ENCODE measurements around the gene TTLL11. TPM values are rescaled to one million over a fixed set of nuclear protein-coding genes. Genes with fewer than 3 reads are reported as not detected.

Gene TTLL11
- total and polyA plus RNA-seq, 4 donors, result 3.6 to 7.8 (median 5.9) TPM

- TF ChIP-seq, protein P1, sequence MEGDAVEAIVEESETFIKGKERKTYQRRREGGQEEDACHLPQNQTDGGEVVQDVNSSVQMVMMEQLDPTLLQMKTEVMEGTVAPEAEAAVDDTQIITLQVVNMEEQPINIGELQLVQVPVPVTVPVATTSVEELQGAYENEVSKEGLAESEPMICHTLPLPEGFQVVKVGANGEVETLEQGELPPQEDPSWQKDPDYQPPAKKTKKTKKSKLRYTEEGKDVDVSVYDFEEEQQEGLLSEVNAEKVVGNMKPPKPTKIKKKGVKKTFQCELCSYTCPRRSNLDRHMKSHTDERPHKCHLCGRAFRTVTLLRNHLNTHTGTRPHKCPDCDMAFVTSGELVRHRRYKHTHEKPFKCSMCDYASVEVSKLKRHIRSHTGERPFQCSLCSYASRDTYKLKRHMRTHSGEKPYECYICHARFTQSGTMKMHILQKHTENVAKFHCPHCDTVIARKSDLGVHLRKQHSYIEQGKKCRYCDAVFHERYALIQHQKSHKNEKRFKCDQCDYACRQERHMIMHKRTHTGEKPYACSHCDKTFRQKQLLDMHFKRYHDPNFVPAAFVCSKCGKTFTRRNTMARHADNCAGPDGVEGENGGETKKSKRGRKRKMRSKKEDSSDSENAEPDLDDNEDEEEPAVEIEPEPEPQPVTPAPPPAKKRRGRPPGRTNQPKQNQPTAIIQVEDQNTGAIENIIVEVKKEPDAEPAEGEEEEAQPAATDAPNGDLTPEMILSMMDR (IDR thresholded peaks at IDR 0.05; ENCODE audit: control extremely low read depth, extremely low read depth), result no peak
- no peak overlapping the region for H3K27ac ChIP-seq (ENCODE audit: low read depth in 1 of 2, low read length in 1 of 2)
- H3K4me3 ChIP-seq, result no peak overlapping the region
- H3K9ac ChIP-seq (ENCODE audit: insufficient read depth in 1 of 2, low read length in 2 of 2), result no peak overlapping the region
- 85 to 89% methylated on average over 8 to 14 of the region's 14 CpGs for WGBS, 2 donors
- H3K9me3 ChIP-seq (ENCODE audit: control insufficient read depth in 4 of 4, insufficient read depth in 3 of 4, low read length in 3 of 4), result no peaks in the 10 kb centered on the region
- H3K36me3 ChIP-seq (ENCODE audit: control insufficient read depth in 4 of 4, insufficient read depth in 4 of 4, low read length in 4 of 4), result no peaks in the 10 kb centered on the region
- no peaks in the 10 kb centered on the region for H3K27me3 ChIP-seq (ENCODE audit: control insufficient read depth in 3 of 3, insufficient read depth in 3 of 3, low read length in 2 of 3)
- H3K4me1 ChIP-seq (ENCODE audit: control insufficient read depth in 5 of 5, insufficient read depth in 5 of 5, low read length in 5 of 5), result peaks cover 0 to 9% (median 0%) of the 10 kb centered on the region in 5 donors
- DNase-seq (no peak), ATAC-seq (ENCODE audit: insufficient read depth, low FRiP score) (no peak)
Measured at GRCh38 chr9:121790841-121791240, 302.3 kb downstream of the TTLL11 start.

DNA sequence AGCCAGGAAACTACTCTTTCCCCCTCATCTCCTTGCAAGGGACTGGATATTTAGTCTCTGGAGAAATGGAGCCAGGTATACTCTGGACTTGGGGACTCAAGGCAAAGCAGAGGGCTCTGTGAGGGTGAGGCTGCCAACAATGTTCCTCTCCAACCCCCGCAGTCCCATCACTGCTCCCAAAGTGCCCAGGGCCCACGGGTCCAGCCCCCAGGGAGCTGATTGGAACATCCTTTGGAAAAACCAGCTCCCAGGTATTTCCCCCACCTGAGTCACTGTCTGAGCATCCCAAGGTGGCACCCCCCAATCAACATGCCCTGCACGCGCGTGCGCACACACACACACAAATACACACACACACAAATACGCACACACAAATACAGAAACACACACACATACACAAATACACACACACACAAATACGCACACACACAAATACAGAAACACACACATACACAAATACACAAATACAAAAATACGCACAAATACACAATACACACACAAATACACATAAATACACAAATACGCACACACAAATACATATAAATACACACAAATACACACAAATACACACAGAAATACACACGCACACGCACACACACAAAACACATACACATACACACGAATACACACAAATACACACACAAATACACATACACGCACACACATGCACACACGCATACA is 304.3 kb downstream of the TTLL11 start:
- no peak overlapping the region for H3K9ac ChIP-seq (ENCODE audit: insufficient read depth in 1 of 2, low read length in 2 of 2)
- H3K27me3 ChIP-seq (ENCODE audit: control insufficient read depth in 3 of 3, insufficient read depth in 3 of 3, low read length in 2 of 3), result no peaks in the 10 kb centered on the region
- no peak overlapping the region for H3K27ac ChIP-seq (ENCODE audit: low read depth in 1 of 2, low read length in 1 of 2)
- no peak overlapping the region for H3K4me3 ChIP-seq
- TF ChIP-seq, protein P1 (IDR thresholded peaks at IDR 0.05; ENCODE audit: control extremely low read depth, extremely low read depth), result no peak
- H3K9me3 ChIP-seq (ENCODE audit: control insufficient read depth in 4 of 4, insufficient read depth in 3 of 4, low read length in 3 of 4), result no peaks in the 10 kb centered on the region
- H3K4me1 ChIP-seq (ENCODE audit: control insufficient read depth in 5 of 5, insufficient read depth in 5 of 5, low read length in 5 of 5), result peaks cover 0 to 29% (median 1%) of the 10 kb centered on the region in 5 donors
- peaks cover 0 to 9% (median 0%) of the 10 kb centered on the region in 4 donors for H3K36me3 ChIP-seq (ENCODE audit: control insufficient read depth in 4 of 4, insufficient read depth in 4 of 4, low read length in 4 of 4)
- DNase-seq, result no peak
- ATAC-seq (ENCODE audit: insufficient read depth, low FRiP score), result no peak
- 90 to 94% methylated on average over 15 of the region's 15 CpGs for WGBS, 2 donors

DNA sequence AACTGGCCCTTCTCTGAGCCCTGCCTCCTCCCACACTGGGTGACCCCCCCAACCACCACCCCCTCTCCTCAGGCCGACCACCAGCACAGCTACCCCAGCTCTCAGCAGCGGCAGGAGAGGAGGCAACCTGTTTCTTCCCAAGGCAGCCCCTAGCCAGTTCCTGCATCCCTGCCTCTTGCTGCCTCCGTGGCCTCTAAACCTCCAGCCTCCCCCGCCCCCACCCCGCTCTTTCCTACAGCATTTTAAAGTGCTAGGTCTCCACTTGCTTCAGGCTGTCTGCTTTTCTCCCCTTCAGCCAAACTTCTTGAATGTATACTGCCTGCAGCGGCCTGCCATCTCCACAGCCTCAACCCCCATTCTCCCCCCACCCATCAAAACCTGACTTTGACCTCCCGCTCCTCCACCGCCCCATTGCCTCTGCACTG is 306.1 kb downstream of the TTLL11 start:
- Histone ChIP-seq H3K27ac (ENCODE audit: low read depth in 1 of 2, low read length in 1 of 2) (no peak overlapping the region), H3K36me3 (ENCODE audit: control insufficient read depth in 4 of 4, insufficient read depth in 4 of 4, low read length in 4 of 4) (peaks cover 0 to 27% (median 9%) of the 10 kb centered on the region in 4 donors), H3K4me3 (no peak overlapping the region), H3K9ac (ENCODE audit: insufficient read depth in 1 of 2, low read length in 2 of 2) (no peak overlapping the region), H3K4me1 (ENCODE audit: control insufficient read depth in 5 of 5, insufficient read depth in 5 of 5, low read length in 5 of 5) (peaks cover 0 to 35% (median 5%) of the 10 kb centered on the region in 5 donors), H3K27me3 (ENCODE audit: control insufficient read depth in 3 of 3, insufficient read depth in 3 of 3, low read length in 2 of 3) (no peaks in the 10 kb centered on the region), H3K9me3 (ENCODE audit: control insufficient read depth in 4 of 4, insufficient read depth in 3 of 4, low read length in 3 of 4) (no peaks in the 10 kb centered on the region)
- ATAC-seq (ENCODE audit: insufficient read depth, low FRiP score) (no peak), DNase-seq (no peak)
- WGBS, 2 donors, result 91 to 94% methylated on average over 8 of the region's 8 CpGs
- TF ChIP-seq, protein P1 (IDR thresholded peaks at IDR 0.05; ENCODE audit: control extremely low read depth, extremely low read depth), result no peak
